ENCODE data around the gene CERK. TPM values are rescaled to one million over a fixed set of nuclear protein-coding genes. Genes with fewer than 3 reads are reported as not detected.

CERK gene
- total RNA-seq, 1 donor from 2014 or later, result 69.6 TPM

DNA sequence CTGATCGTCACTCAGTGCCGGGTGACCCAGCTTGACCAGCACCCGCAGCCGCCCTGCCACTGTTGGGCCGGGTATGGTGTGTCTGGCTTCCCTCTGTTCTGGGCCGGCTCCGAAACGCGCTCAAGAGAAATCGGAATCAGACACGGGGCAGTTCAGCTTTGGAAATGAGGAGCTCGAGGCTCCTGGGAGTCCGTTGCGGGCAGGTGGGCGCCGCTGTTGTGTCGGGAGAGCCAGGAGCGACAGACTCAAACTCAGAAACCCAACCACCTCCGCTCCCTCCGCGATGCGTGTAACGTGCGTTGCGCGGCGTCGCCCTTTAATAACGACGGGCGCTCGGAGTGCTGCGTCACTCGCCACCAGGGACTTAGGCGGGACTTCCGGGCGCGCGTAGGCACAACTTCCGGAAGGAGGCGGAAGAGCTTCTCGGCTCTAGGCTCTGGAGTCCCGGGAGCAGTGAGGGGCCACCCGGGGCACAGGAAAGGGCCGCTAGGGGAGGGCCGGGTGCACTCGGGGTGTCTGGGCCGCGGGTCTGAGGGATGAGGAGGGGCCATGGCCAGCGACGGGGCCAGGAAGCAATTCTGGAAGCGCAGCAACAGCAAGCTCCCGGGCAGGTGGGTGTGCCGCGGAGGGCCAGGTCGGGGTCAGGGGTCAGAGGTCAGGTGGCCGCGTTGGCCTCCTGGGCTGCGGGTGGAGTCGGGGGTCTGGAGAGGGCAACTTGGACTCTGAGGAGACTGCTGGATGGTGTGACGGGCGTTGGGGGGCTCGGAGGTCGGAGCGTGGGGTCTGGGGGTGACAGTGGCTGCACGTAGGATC, 24.4 kb upstream of the CERK start, which contains the start of gene TBC1D22A:
Gene TBC1D22A, plus strand, starts transcription at position 413 of the 813 bp plus-strand sequence. Its CDS starts 137 bp downstream, at position 550.
- DNase-seq (ENCODE audit: low spot score), result peak; percentile 91
- Mint-ChIP-seq H3K4me3 (peak within 1 kb of the TSS; percentile 97), H3K9me3 (no peaks in the 10 kb centered on the region), H3K4me1 (ENCODE audit: low read depth) (peaks cover 59% of the 10 kb centered on the region), H3K36me3 (ENCODE audit: low read depth) (peaks cover 20% of the 10 kb centered on the region), H3K27me3 (ENCODE audit: insufficient read depth) (no peaks in the 10 kb centered on the region), H3K27ac (peak within 1 kb of the TSS; percentile 98)
- intact Hi-C loops (cut with micrococcal nuclease), result loop anchor here (1.0 to 2.0 kb wide), 6 partner anchors 12 to 238 kb away; partner anchors contain the start of gene CERK

DNA sequence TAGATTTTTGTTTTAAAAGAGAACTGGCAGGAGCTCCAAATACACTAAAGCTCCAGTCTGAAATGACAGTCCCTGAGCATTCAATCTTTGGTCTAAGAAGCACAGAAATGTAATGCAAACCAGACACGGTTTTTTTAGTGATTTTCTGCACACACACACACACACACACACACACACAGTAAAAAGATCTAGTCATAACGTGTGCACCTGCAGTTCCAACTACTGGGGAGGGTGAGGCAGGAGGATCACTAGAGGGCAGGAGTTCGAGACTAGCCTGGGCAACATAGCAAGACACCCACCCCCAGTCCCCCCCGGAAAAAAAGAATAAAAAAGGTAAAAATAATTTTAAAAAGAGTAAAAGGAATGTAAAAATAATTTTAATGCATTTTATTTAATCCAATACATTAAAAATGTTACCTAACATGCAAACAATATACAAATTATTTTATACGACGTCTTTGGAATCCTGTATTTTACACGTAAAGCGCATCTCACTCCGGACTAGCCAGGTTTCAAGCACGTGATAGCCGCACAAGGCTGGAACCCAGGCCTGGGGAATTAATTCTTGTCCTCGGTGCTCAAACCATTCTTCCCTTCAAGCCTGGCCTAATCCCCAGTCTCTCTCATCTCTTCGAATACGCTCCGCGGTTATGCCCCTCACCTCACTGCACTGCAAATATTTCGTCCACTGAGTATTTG, 23.6 kb upstream of the CERK start:
- H3K27me3 Mint-ChIP-seq (ENCODE audit: insufficient read depth), result no peaks in the 10 kb centered on the region
- no peak for DNase-seq (ENCODE audit: low spot score)
- intact Hi-C loops (cut with micrococcal nuclease), result loop anchor here (1.0 to 2.0 kb wide), 6 partner anchors 13 to 239 kb away; partner anchors contain the start of gene CERK
- peaks cover 12% of the 10 kb centered on the region for H3K36me3 Mint-ChIP-seq (ENCODE audit: low read depth)
- peaks cover 4% of the 10 kb centered on the region for H3K9me3 Mint-ChIP-seq
- H3K27ac Mint-ChIP-seq, result peak overlapping the region; percentile 98
- peak overlapping the region; percentile 97 for H3K4me3 Mint-ChIP-seq
- peaks cover 51% of the 10 kb centered on the region for H3K4me1 Mint-ChIP-seq (ENCODE audit: low read depth)

DNA sequence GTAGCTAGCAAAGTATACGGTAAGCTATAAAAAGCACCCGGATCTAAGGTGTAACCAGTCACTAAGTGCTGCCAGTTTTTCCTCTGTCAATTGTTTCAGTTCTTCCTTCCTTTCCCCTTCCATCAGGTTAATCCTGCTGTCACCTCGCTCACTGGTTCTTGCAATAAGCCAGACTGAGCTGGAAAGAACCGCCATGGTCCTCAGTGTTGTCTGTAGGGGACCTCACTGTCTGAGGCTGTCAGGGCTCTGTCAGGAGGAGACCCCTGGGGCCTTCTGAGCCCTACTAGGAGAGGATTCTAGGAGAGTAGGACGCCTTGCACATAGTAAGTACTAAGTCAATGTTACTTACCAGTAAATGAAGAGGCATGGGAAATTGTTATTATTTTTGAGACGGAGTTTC, 23.0 kb upstream of the CERK start:
- H3K4me3 Mint-ChIP-seq, result peak overlapping the region; percentile 97
- no peaks in the 10 kb centered on the region for H3K27me3 Mint-ChIP-seq (ENCODE audit: insufficient read depth)
- H3K4me1 Mint-ChIP-seq (ENCODE audit: low read depth), result peaks cover 50% of the 10 kb centered on the region
- peaks cover 16% of the 10 kb centered on the region for H3K36me3 Mint-ChIP-seq (ENCODE audit: low read depth)
- no peak for DNase-seq (ENCODE audit: low spot score)
- intact Hi-C loops (cut with micrococcal nuclease), result no loop called here
- H3K9me3 Mint-ChIP-seq, result peaks cover 9% of the 10 kb centered on the region
- peak overlapping the region; percentile 82 for H3K27ac Mint-ChIP-seq

DNA sequence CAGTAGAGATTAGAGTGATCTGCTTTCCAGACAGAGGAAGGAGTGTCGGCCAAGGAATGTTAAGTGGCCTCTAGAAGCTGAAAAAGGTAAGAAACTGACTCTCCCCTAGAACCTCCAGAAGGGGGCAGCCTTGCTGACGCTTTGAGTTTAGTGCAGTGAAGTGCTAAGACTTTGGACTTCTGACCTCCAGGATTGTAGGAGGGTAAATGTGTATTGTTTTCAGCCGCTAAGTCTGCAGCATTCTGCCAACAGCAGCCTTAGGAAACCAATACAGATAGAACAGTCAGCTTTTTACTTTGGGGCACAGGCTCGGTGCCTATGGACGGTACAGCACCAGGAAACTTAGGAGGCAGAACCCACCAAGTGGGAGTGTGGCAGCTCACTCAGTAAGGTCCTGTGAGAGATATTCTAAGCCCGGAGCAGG, 20.8 kb upstream of the CERK start:
- peak; percentile 33 for DNase-seq (ENCODE audit: low spot score)
- Mint-ChIP-seq H3K4me1 (ENCODE audit: low read depth) (peaks cover 42% of the 10 kb centered on the region), H3K27me3 (ENCODE audit: insufficient read depth) (no peaks in the 10 kb centered on the region), H3K27ac (no peak overlapping the region), H3K36me3 (ENCODE audit: low read depth) (peaks cover 16% of the 10 kb centered on the region), H3K9me3 (peaks cover 9% of the 10 kb centered on the region), H3K4me3 (no peak overlapping the region)
- intact Hi-C loops (cut with micrococcal nuclease), result loop anchor here (1.0 kb wide), 1 partner anchor 44 kb away; no protein-coding TSS in a partner anchor

DNA sequence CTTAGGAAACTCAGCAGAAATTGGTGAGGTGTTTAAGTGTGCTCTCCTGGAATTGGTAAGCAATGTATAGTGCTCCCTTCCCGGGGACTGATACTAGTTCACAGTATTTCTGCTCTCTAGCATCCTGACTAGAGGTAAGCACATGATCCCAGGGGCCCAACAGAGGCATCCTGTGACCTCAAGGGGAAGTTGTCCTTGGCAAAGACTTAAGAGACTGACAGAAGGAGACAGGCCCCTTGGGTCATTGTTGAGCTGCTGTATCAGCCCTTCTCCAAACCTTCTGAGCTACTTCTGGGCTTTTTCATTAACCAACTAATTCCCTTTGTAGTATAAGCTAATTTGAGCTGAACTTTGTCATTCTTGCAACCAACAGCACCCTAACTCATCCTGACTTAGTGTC, 20.1 kb upstream of the CERK start:
- intact Hi-C loops (cut with micrococcal nuclease), result loop anchor here (1.0 kb wide), 1 partner anchor 45 kb away; no protein-coding TSS in a partner anchor
- Mint-ChIP-seq H3K4me3 (no peak overlapping the region), H3K36me3 (ENCODE audit: low read depth) (peaks cover 15% of the 10 kb centered on the region), H3K27ac (no peak overlapping the region), H3K9me3 (peaks cover 9% of the 10 kb centered on the region), H3K27me3 (ENCODE audit: insufficient read depth) (no peaks in the 10 kb centered on the region), H3K4me1 (ENCODE audit: low read depth) (peaks cover 35% of the 10 kb centered on the region)
- DNase-seq (ENCODE audit: low spot score), result no peak

DNA sequence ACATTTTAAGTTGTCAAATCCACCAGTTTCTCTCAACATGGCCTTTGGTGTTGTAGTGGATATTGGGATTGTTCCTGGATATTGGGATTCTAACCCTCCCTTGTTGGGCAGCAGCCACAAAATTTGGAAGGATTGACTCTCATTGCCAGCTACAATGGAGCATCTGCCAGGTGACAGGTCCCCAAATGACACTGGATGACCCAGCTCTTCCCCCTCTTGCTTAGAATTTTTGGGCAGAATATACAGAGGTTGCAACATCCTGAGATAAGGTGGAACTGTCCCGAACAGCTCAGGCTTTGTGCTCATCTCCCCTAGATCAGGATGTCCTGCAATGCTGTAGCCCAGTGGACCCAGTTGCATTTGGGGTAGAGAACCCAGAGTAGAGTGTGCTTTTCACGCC, 19.1 kb upstream of the CERK start:
- Mint-ChIP-seq H3K4me3 (no peak overlapping the region), H3K9me3 (peaks cover 9% of the 10 kb centered on the region), H3K27ac (no peak overlapping the region), H3K27me3 (ENCODE audit: insufficient read depth) (no peaks in the 10 kb centered on the region), H3K36me3 (ENCODE audit: low read depth) (peaks cover 8% of the 10 kb centered on the region), H3K4me1 (ENCODE audit: low read depth) (peaks cover 33% of the 10 kb centered on the region)
- DNase-seq (ENCODE audit: low spot score), result no peak
- intact Hi-C loops (cut with micrococcal nuclease), result no loop called here

DNA sequence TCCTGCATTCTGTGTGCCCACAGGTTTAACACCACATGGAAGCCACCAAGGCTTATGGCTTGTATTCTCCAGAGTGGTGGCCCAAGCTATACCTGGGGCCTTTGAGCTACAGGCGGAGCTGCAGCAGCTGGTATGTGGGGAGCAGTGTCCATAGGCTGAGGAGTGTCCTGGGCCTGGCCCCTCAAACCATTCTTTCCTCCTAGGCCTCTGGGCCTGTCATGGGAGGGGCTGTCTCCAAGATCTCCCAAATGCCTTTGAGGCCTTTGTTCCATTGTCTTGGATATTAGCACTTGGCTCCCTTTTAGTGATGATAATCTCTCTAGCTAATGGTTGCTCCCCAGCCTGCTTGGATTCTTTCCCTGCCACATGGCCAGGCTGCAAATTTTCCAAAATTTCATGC, 18.0 kb upstream of the CERK start:
- Mint-ChIP-seq H3K4me1 (ENCODE audit: low read depth) (peaks cover 23% of the 10 kb centered on the region), H3K36me3 (ENCODE audit: low read depth) (peaks cover 5% of the 10 kb centered on the region), H3K27me3 (ENCODE audit: insufficient read depth) (no peaks in the 10 kb centered on the region), H3K27ac (no peak overlapping the region), H3K9me3 (peaks cover 9% of the 10 kb centered on the region), H3K4me3 (no peak overlapping the region)
- intact Hi-C loops (cut with micrococcal nuclease), result no loop called here
- no peak for DNase-seq (ENCODE audit: low spot score)

DNA sequence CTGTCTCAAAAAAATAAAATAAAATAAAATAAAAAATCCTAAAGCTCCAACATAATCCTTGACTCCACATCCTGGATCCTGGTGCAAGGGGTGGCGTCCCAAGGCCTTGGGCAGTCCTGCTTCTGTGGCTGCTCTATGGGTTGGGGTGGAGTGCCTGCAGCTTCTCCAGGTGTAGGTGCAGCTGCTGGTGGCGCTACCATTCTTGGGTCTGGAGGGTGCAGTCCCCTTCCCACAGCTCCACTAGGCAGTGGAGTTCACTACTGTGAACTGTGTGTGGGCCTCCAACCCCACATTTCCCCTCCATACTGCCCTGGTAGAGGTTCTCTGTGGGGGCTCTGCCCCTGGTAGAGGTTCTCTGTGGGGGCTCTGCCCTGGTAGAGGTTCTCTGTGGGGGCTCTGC, 17.5 kb upstream of the CERK start:
- Mint-ChIP-seq H3K4me1 (ENCODE audit: low read depth) (peaks cover 19% of the 10 kb centered on the region), H3K36me3 (ENCODE audit: low read depth) (peaks cover 5% of the 10 kb centered on the region), H3K9me3 (peaks cover 9% of the 10 kb centered on the region), H3K27me3 (ENCODE audit: insufficient read depth) (no peaks in the 10 kb centered on the region), H3K27ac (no peak overlapping the region), H3K4me3 (no peak overlapping the region)
- intact Hi-C loops (cut with micrococcal nuclease), result no loop called here
- no peak for DNase-seq (ENCODE audit: low spot score)

DNA sequence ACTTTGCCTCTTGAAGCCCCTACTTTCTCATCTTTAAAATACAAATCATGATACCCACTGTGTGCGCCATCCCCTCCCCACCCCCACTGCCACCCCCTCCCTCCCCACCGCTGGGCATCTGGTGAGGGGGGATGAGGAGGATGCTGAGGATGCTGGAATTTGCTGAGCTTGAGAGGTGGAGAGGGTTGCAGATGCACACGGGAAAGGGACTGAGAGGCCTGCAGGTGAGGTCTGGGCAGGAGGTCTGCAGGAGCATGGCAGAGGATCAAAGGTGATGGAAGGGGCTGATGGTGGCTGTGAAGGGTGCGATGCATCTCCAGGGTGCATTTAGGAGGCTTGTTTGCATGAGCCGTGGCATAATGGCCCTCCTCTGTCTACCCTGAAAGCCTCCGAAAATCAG, 16.8 kb upstream of the CERK start:
- H3K27me3 Mint-ChIP-seq (ENCODE audit: insufficient read depth), result no peaks in the 10 kb centered on the region
- H3K4me1 Mint-ChIP-seq (ENCODE audit: low read depth), result peaks cover 22% of the 10 kb centered on the region
- intact Hi-C loops (cut with micrococcal nuclease), result no loop called here

DNA sequence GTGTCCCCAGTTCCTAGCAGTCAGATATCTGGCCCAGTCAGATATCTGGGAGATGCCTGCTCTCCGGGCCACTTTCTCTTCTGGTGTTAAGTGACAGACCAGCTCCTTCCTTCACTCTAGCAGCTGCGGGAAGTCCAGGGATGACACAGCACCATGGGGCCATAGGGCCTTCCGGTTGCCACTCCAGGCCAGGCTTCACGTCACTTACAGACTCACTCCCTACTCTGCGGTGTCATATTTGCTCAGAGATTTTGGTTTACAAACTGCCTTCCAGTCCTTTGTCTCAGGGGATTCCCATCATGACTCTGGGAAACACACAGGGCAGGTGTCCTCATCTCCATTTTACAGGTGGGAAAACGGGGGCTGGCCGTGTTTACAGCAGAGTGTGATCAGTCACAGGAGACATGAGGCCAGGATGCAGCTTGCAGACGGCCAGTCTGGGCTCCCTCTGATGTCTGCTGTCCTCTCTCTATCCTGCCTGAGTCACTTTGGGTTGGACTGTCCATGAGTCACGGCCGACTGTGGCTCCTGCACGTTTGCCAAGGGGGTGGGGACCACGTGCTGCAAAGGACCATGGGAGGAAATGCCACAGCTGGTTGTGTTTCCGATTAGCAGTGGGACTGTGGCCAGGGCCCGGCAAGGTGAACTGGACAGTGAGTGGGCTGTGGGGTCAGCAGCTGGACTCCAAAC, 16.2 kb upstream of the CERK start:
- Mint-ChIP-seq H3K27ac (peak overlapping the region; percentile 77), H3K4me1 (ENCODE audit: low read depth) (peaks cover 28% of the 10 kb centered on the region), H3K9me3 (peaks cover 9% of the 10 kb centered on the region), H3K27me3 (ENCODE audit: insufficient read depth) (no peaks in the 10 kb centered on the region), H3K4me3 (no peak overlapping the region), H3K36me3 (ENCODE audit: low read depth) (peaks cover 5% of the 10 kb centered on the region)
- DNase-seq (ENCODE audit: low spot score), result no peak
- intact Hi-C loops (cut with micrococcal nuclease), result no loop called here

More for the DNA sequence above, 16.8 kb upstream of the CERK start:
- Mint-ChIP-seq H3K27ac (no peak overlapping the region), H3K4me3 (no peak overlapping the region), H3K36me3 (ENCODE audit: low read depth) (peaks cover 5% of the 10 kb centered on the region), H3K9me3 (peaks cover 9% of the 10 kb centered on the region)
- DNase-seq (ENCODE audit: low spot score), result no peak

DNA sequence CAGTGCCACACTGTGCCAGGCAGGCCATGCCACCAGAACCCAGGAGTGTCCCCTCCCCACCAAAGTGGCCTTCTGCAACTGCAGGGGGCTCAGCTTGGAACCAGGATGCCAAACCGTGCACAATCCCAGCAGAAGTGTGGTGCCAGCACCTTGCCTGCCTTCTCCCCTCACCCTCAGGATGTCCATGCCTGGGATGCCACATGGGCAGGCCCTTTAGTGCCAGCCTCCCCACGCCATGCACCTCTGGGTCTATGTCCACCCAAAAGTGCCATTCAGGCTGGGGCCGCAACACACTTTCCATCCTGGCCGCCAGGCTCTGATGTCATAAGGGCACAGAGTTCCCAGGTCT, 15.7 kb upstream of the CERK start:
- no peak for DNase-seq (ENCODE audit: low spot score)
- Mint-ChIP-seq H3K27me3 (ENCODE audit: insufficient read depth) (no peaks in the 10 kb centered on the region), H3K4me1 (ENCODE audit: low read depth) (peaks cover 29% of the 10 kb centered on the region), H3K9me3 (peaks cover 9% of the 10 kb centered on the region), H3K27ac (no peak overlapping the region), H3K36me3 (ENCODE audit: low read depth) (peaks cover 5% of the 10 kb centered on the region), H3K4me3 (no peak overlapping the region)
- intact Hi-C loops (cut with micrococcal nuclease), result no loop called here

DNA sequence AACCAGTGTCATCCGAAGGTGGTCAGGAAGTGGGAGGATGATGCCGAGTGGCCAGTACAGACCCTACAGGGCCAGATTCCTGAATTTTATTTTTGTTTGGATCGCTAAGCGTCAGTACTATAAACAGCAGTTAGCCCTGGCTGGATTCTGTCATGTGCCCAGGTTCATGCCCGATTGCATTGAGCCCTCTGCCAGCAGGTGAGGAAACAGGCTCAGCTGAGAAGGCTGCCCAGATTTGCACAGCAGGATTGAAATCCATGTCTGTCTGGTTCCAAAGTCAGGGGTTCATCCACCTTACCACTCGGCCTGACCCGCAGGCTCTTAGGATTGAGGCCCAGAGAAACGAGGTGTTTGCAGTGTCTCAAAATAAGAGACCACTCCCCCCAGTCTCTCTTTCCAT, 15.3 kb upstream of the CERK start:
- no peak overlapping the region for H3K4me3 Mint-ChIP-seq
- peaks cover 9% of the 10 kb centered on the region for H3K9me3 Mint-ChIP-seq
- peaks cover 26% of the 10 kb centered on the region for H3K4me1 Mint-ChIP-seq (ENCODE audit: low read depth)
- peaks cover 5% of the 10 kb centered on the region for H3K36me3 Mint-ChIP-seq (ENCODE audit: low read depth)
- intact Hi-C loops (cut with micrococcal nuclease), result no loop called here
- DNase-seq (ENCODE audit: low spot score), result no peak
- H3K27ac Mint-ChIP-seq, result no peak overlapping the region
- H3K27me3 Mint-ChIP-seq (ENCODE audit: insufficient read depth), result no peaks in the 10 kb centered on the region

DNA sequence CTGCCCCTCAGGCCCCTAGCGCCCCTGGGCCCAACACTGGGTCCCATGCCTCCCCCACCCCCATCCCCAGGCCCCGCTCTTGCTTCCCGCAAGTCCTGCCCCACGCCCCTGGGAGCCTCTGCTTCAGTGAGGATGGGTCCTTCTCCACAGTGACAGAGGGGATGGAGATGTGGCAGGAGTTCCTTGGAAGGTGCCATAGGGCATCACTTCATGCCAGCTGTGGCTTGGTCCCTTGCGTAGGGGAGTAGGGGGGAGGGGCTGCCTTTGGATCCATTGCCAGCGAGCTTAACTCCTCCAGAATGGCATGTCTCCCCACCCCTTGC, 14.9 kb upstream of the CERK start:
- Mint-ChIP-seq H3K9me3 (peaks cover 9% of the 10 kb centered on the region), H3K27ac (no peak overlapping the region), H3K4me1 (ENCODE audit: low read depth) (peaks cover 24% of the 10 kb centered on the region), H3K36me3 (ENCODE audit: low read depth) (peaks cover 5% of the 10 kb centered on the region), H3K27me3 (ENCODE audit: insufficient read depth) (no peaks in the 10 kb centered on the region), H3K4me3 (no peak overlapping the region)
- DNase-seq (ENCODE audit: low spot score), result no peak
- intact Hi-C loops (cut with micrococcal nuclease), result no loop called here
